Nasal cavity respiratory epithelium epithelial cell of viscerocranial mucosa (primary cell): ENCODE data around the gene LRFN5. TPM values are rescaled to one million over a fixed set of nuclear protein-coding genes. Genes with fewer than 3 reads are reported as not detected.

Experiments used
- total RNA-seq: library from RNA; depleted of rRNA; stranded (reverse); fragments of >200 nt; gene quantifications from 2 replicates; pipeline ENCODE4 v1.2.3, GENCODE V29; 2014

LRFN5 gene
- total RNA-seq, result under 0.01 TPM in 1 of 2 replicates, not detected in the other

GRCh38 chr14:41606532-41607303 is at the start of gene LRFN5:
TSS of gene LRFN5 (plus strand) at chr14:41606876.

